Uterus (tissue), 2 donors: ENCODE results near the gene CTSK.

ENCODE experiments used
- CTCF ChIP-seq, 4 experiments: fragments of 200-600 bp in 2 of 4; fragments of 450-650 bp in 2 of 4; sonication (generic) in 2 of 4; IDR thresholded peaks; one replicate each; pipeline ENCODE4 v1.5.1; 2016 to 2019; ENCODE audit warnings: antibody characterized with exemption in 4 of 4, mild to moderate bottlenecking in 2 of 4, moderate library complexity in 1 of 4
- POLR2A ChIP-seq, 2 donors: fragments of 450-650 bp; IDR thresholded peaks; one replicate each; pipeline ENCODE4 v1.6.1; 2016; ENCODE audit warnings: antibody characterized with exemption in 2 of 2, mild to moderate bottlenecking in 1 of 2, moderate library complexity in 1 of 2

- no peak for TF ChIP-seq CTCF (IDR thresholded peaks at IDR 0.05)
- no peak for TF ChIP-seq POLR2A (IDR thresholded peaks at IDR 0.05)
Measured at GRCh38 chr1:150820730-150821512, 12.9 kb upstream of the CTSK start.
